Cerebellar nuclear complex (tissue), 1 donor: Measurements from ENCODE around the gene OGFOD2.
"Not testable (repeated sequence)": the region's sequence is repeated elsewhere in the genome, so short reads cannot be mapped to it uniquely, and the experiment has no call there.

Experiments
- DNase-seq, 2 experiments: peaks; one replicate each; lab custom pipeline; 2025; lab: John Stamatoyannopoulos, UW

The OGFOD2 gene

DNA sequence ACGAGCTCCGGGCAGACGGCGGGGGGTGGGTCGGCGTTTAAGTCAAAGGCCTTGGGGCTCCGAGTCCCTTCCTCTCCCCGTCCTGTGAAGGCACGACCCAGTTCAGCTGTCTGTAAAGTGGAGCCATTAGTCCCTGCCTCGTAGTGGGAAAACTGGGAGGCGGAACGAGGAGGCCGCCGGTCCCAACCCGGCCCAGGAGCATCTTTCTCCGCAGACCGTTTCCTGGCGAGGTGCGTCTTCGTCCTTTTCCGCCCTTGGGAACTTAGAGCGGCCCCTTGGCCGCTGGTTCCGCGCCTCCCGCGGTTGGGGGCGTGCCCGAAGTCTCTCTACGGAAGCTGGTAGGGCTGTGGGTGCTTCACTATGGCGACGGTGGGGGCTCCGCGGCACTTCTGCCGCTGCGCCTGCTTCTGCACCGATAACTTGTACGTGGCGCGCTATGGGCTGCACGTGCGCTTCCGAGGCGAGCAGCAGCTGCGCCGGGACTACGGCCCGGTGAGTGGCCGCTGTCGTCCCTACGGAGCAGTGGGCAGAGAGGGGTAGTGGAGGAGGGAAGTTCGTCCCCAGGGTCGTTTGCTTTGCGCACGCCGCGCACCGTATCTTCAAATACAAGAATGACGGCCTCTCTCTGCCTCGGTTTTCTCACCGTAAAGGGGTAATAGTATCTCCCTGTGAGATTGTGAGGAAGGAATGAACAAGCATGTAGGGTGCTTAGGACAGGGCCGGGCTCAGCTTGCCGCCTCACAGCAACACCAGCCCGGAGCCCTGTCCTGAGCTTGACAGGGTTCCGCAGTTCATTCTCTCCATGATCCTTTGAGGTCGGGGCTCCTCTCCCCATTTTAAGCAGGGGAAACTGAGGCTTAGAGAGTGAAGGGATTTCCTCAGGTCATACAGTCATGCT, at the start of gene OGFOD2:
TSS of gene OGFOD2 (plus strand) at position 353 of the 898 bp plus-strand sequence. CDS start at position 361, 8 bp downstream.
- DNase-seq = peak in 1 of 2 experiments; percentile 44

DNA sequence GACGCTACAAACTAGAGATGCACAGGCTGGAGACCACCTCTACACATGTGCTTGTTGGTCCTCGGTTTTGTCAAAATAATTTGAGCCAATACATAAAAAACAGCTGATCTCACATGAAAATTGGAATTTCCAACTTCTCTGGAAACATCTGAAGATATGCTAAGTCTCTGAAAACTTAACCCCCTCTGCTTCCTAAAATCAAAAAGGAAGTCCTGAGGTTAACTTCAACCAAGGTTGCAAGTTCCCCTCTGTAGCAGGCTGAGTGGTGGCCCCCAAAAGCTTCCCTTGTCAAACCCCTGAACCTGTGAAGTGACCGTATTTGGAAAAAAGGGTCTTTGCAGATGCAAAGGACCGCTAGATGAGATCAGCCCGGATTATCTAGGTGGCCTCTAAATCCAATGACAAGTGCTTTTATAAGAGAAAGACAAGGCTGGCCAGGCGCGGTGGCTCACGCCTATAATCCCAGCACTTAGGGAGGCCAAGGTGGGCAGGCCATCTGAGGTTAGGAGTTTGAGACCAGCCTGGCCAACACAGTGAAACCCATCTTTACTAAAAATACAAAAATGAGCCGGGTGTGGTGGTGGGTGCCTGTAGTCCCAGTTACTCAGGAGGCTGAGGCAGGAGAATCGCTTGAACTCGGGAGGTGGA, 47.2 kb upstream of the OGFOD2 start:
- DNase-seq = no peak

DNA sequence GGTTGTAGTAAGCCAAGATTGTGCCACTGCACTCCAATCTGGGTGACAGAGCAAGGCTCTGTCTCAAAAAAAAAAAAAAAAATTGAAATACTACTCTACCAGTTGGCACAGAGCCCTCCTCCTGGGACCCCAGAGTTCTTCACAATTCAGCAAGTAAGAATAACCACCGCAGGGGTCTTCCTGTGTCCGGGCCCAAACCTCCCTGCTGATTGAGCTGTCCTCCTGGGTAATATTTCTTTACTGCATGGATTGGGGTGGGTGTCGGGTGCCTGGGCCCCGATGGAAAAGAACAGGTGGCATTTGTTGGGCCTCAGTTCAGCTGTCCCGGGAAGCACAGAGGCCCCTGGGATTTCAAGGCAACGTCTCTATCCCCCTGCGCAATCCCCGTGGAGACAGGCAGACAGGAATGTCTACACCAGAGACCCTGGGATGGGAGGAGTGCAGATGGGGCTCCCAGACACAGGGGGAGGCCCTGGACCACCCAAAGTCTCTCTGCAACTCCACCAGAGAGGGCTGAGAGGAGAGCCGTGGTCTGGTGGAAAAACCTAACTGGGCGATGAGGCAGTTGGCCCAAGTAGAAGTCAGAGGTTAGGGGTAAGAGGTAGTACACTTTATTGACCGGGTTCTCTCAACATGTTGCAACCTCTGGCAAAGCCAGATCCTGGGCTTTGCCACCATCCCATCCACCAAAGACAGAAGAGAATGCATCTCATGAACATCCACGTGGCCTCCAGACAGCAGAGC, 46.5 kb upstream of the OGFOD2 start:
- DNase-seq = no peak

DNA sequence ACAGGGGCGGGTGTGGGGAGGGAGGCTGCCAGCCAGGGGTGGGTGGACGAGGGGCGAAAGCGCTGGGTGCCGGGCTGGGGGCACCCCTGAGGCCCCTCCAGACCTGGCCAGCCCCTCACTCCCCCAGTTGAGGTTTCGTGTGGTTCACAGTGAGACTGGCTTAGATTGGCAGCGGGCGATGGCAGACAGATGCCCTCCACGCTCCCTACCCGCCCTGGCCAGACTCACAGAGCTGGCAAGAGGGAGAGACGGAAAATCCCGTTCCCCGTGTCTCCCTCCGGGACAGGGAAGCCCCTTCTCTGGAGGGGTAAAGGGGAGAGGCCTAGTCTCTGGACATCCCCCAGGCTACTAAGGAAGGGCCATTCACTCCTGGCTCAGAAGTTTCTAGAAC, 45.9 kb upstream of the OGFOD2 start:
- DNase-seq = no peak

- no peak for DNase-seq
These were observed 45.2 kb upstream of the OGFOD2 start for GRCh38 chr12:122929812-122930211.

GRCh38 chr12:122932207-122932606, 42.8 kb upstream of the OGFOD2 start:
- DNase-seq = no peak

DNA sequence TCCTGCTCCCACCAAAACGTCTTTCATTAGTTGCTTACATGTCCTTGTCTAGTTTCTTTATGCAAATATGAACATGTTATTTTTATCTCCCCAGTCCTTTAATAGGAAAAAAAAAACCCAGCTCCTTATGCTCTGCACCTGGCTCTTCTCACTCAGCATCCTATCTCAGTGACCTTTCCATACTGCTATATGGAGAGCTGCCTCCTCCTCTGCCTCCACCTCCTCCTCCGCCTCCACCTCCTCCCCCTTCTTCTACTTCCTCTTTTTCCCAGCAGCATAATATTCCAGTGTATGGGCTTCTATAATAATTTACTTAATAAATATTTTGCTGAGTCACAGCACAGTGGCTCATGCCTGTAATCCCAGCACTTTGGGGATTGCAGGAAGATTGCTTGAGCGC, 40.3 kb upstream of the OGFOD2 start:
- no peak for DNase-seq

DNA sequence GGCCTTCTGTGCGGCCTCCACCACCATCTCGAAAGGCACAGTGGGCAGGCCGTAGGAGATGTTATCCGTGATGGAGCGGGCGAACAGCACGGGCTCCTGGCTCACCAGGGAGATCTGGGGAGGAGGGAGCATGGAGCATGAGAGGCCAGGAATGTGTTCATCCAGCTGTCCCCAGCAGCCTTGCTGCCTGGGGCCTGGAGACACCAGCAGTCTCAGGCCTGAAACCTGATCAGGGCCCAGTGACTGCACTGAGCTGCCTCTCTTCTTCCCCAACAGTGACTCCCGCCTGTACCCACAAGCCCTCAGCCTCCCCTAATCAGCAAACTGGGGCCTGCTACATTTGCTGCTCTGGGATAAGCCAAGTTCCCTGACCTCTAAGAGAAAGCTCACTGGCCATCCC, 39.7 kb upstream of the OGFOD2 start:
- DNase-seq = no peak

GRCh38 chr12:122937622-122938091, 37.4 kb upstream of the OGFOD2 start:
- no peak for DNase-seq

DNA sequence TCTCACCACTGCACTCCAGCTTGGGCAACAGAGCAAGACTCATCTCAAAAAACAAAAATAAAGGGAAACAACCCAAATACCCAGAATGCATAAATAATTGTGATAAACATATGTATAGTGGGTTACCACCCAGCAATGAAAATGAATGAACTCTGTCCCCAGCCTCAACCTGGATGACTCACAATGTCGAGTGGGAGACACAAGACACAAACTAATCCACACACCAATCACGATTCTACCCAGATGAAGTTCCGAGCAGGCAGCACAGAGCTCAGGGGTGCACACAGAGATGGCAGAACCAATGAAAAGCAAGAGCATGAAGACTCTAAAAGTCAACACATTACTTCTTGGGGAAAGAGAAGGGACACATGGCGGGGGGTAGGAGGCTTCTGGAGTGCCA, 35.9 kb upstream of the OGFOD2 start:
- no peak for DNase-seq

DNA sequence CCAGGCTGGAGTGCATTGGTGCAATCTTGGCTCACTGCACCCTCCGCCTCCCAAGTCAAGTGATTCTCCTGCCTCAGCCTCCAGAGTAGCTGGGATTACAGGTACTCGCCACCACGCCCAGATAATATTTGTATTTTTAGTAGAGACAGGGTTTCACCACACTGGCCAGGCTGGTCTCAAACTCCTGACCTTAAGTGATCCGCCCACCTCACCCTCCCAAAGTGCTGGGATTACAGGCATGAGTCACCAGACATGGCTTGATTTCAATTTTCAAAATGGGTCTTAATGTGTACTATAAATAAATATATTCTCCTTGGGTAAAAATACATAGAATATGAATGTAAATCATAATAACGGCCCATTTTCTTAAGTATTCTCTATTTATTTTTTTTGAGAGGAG, 33.7 kb upstream of the OGFOD2 start:
- not testable (repeated sequence) for DNase-seq

DNA sequence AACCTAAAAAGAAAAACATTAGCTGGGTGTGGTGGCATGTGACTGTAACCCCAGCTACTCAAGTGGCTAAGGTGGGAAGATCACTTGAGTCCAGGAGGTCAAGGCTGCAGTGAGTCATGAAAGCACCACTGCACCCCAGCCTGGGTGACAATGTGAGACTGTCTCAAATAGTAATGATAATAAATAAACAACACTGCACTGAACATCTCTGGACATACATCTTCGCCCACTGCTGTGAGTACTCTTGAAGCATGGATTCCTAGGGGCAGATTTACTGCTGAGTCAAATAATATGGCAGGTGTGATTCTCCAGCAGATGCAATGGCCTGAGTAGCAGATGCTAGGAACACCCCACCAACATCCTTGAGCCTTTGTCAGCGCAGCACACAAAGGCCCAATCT, 32.4 kb upstream of the OGFOD2 start:
- DNase-seq = no peak

- no peak for DNase-seq
These were observed 31.8 kb upstream of the OGFOD2 start for GRCh38 chr12:122943196-122943595.

- no peak for DNase-seq
These were observed 30.1 kb upstream of the OGFOD2 start for GRCh38 chr12:122944605-122945592.

GRCh38 chr12:122946690-122947341, 28.2 kb upstream of the OGFOD2 start:
- no peak for DNase-seq

DNA sequence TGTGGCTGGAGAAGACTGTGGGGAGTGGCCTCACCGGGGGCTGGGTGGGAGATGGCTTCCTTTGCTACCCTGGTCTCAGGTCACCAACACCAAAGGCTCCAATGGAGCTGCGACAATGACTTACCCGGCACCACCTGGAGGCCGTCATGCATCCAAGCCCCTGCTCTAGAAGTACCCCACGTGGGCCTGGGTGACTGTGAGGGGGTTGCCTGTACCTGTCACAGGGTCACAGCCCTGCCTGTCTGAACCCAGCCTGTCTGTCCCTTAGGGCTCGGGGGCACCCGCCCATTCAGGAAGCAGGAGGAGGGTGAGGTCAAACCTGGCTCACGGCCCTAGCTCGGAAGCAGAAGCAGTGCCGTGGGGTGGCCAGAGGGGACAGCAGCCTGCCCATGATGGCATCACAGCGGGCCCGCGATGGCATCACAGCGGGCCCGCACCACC, 27.7 kb upstream of the OGFOD2 start:
- no peak for DNase-seq

- no peak for DNase-seq
These were observed 26.4 kb upstream of the OGFOD2 start for GRCh38 chr12:122948605-122949004.

- DNase-seq = no peak
These were observed 25.6 kb upstream of the OGFOD2 start for GRCh38 chr12:122949405-122949804.

GRCh38 chr12:122949816-122950675, 25.0 kb upstream of the OGFOD2 start:
- no peak for DNase-seq

GRCh38 chr12:122951406-122951805, 23.6 kb upstream of the OGFOD2 start:
- DNase-seq = no peak
